Trophoblast cell (in vitro differentiated cells and primary cell): Measurements from ENCODE around the gene BMP8A.
A peak's percentile ranks its signal among the peaks of the same experiment; 100 is the strongest.
"Not testable (repeated sequence)": the region's sequence is repeated elsewhere in the genome, so short reads cannot be mapped to it uniquely, and the experiment has no call there.

ENCODE experiments used
- DNase-seq, 2 donors: peaks; one replicate each; pipeline ENCODE4 v3.0.0-alpha.2; 2016
- H2AFZ ChIP-seq: 2 replicates; pipeline ENCODE4 v1.6.1; 2013; ENCODE audit warnings: low read length, moderate library complexity, mild to moderate bottlenecking; ENCODE audit not compliant: insufficient read depth, poor library complexity
- H2AK5ac ChIP-seq: 2 replicates; pipeline ENCODE4 v1.6.1; 2013; ENCODE audit warnings: mild to moderate bottlenecking, low read length
- H2BK120ac ChIP-seq: 2 replicates; pipeline ENCODE4 v1.6.1; 2013; ENCODE audit warnings: low read length, mild to moderate bottlenecking, moderate library complexity; ENCODE audit not compliant: insufficient read depth, poor library complexity
- H2BK12ac ChIP-seq: 2 replicates; pipeline ENCODE4 v1.6.1; 2013; ENCODE audit warnings: mild to moderate bottlenecking, low read length, moderate library complexity
- H2BK5ac ChIP-seq: 2 replicates; pipeline ENCODE4 v1.6.1; 2013; ENCODE audit warnings: low read length, low read depth, moderate library complexity, mild to moderate bottlenecking; ENCODE audit not compliant: poor library complexity
- H3K14ac ChIP-seq: 2 replicates; pipeline ENCODE4 v1.6.1; 2013; ENCODE audit warnings: mild to moderate bottlenecking, low read length
- H3K18ac ChIP-seq: 2 replicates; pipeline ENCODE4 v1.6.1; 2013; ENCODE audit warnings: mild to moderate bottlenecking, low read length
- H3K23ac ChIP-seq: 2 replicates; pipeline ENCODE4 v1.6.1; 2013; ENCODE audit warnings: low read length
- H3K27ac ChIP-seq: 2 replicates; pipeline ENCODE4 v1.5.1; 2013; ENCODE audit warnings: low read depth, mild to moderate bottlenecking, inconsistent platforms, low read length, moderate library complexity
- H3K27me3 ChIP-seq: 2 replicates; pipeline ENCODE4 v1.6.1; 2013; ENCODE audit warnings: inconsistent platforms, mild to moderate bottlenecking, low read length, moderate library complexity; ENCODE audit not compliant: insufficient read depth
- H3K36me3 ChIP-seq, 2 experiments: 1 replicate in 1 of 2; 2 replicates in 1 of 2; pipeline ENCODE4 v1.6.1; 2013; ENCODE audit warnings: low read length in 2 of 2, mild to moderate bottlenecking in 2 of 2, moderate library complexity in 1 of 2; ENCODE audit not compliant: insufficient read depth in 2 of 2, control insufficient read depth in 1 of 2
- H3K4ac ChIP-seq: 2 replicates; pipeline ENCODE4 v1.6.1; 2013; ENCODE audit warnings: low read depth, mild to moderate bottlenecking, low read length, moderate library complexity
- H3K4me1 ChIP-seq, 2 experiments: 1 replicate in 1 of 2; 2 replicates in 1 of 2; pipeline ENCODE4 v1.6.1; 2013; ENCODE audit warnings: low read length in 2 of 2, mild to moderate bottlenecking in 2 of 2, moderate library complexity in 1 of 2; ENCODE audit not compliant: insufficient read depth in 2 of 2, control insufficient read depth in 1 of 2
- H3K4me2 ChIP-seq: 2 replicates; pipeline ENCODE4 v1.6.1; 2013; ENCODE audit warnings: inconsistent platforms, mild to moderate bottlenecking, low read length, moderate library complexity
- H3K4me3 ChIP-seq: 2 replicates; pipeline ENCODE4 v1.5.1; 2013; ENCODE audit warnings: mild to moderate bottlenecking, low read depth, low read length, inconsistent platforms
- H3K79me1 ChIP-seq: one replicate; pipeline ENCODE4 v1.6.1; 2013; ENCODE audit warnings: low read length
- H3K79me2 ChIP-seq: 2 replicates; pipeline ENCODE4 v1.6.1; 2013; ENCODE audit warnings: low read length, mild to moderate bottlenecking; ENCODE audit not compliant: control insufficient read depth, insufficient read depth, poor library complexity
- H3K9ac ChIP-seq: 2 replicates; pipeline ENCODE4 v1.6.1; 2013; ENCODE audit warnings: mild to moderate bottlenecking, low read length
- H3K9me3 ChIP-seq: 2 replicates; pipeline ENCODE4 v1.6.1; 2013; ENCODE audit warnings: low read depth, mild to moderate bottlenecking, control low read depth, inconsistent platforms, low read length; ENCODE audit not compliant: insufficient read depth
- H4K12ac ChIP-seq: 2 replicates; pipeline ENCODE4 v1.6.1; 2013; ENCODE audit warnings: low read depth, mild to moderate bottlenecking, low read length, moderate library complexity
- H4K8ac ChIP-seq: 2 replicates; pipeline ENCODE4 v1.6.1; 2013; ENCODE audit warnings: low read depth, mild to moderate bottlenecking, low read length, moderate library complexity
- H4K91ac ChIP-seq: one replicate; pipeline ENCODE4 v1.6.1; 2013; ENCODE audit warnings: low read depth, mild to moderate bottlenecking, low read length, moderate library complexity
- WGBS: extraction: QIAGEN DNeasy Blood & Tissue Kit; methylation state at CpG from one replicate; pipeline ENCODE4 v1.1.7; 2013; ENCODE audit warnings: missing lambda C conversion rate; ENCODE audit not compliant: insufficient read length, insufficient coverage; ENCODE audit errors: extremely low coverage; 5-methylcytosine and 5-hydroxymethylcytosine counted together

The BMP8A gene

DNA sequence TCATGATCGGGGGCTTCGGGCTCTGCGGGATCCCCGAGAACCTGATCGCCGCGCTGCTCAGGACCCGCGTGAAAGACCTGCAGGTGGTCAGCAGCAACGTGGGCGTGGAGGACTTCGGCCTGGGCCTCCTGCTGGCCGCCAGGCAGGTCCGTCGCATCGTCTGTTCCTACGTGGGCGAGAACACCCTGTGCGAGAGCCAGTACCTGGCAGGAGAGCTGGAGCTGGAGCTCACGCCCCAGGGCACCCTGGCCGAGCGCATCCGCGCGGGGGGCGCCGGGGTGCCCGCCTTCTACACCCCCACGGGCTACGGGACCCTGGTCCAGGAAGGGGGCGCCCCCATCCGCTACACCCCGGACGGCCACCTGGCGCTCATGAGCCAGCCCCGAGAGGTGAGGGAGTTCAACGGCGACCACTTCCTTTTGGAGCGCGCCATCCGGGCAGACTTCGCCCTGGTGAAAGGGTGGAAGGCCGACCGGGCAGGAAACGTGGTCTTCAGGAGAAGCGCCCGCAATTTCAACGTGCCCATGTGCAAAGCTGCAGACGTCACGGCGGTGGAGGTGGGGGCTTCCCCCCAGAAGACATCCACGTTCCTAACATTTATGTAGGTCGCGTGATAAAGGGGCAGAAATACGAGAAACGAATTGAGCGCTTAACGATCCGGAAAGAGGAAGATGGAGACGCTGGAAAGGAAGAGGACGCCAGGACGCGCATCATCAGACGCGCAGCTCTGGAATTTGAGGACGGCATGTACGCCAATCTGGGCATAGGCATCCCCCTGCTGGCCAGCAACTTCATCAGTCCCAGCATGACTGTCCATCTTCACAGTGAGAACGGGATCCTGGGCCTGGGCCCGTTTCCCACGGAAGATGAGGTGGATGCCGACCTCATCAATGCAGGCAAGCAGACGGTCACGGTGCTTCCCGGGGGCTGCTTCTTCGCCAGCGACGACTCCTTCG, 24.0 kb downstream of the BMP8A start:
- not testable (repeated sequence) for H2BK120ac ChIP-seq, H3K14ac ChIP-seq, H3K79me2 ChIP-seq, H3K9ac ChIP-seq, H3K4ac ChIP-seq, H3K4me2 ChIP-seq, H3K27me3 ChIP-seq, H4K8ac ChIP-seq, H2BK5ac ChIP-seq, H3K9me3 ChIP-seq, H4K91ac ChIP-seq, H3K4me3 ChIP-seq, H2BK12ac ChIP-seq, H3K23ac ChIP-seq, H3K27ac ChIP-seq, H2AFZ ChIP-seq, H4K12ac ChIP-seq, H3K18ac ChIP-seq, H3K4me1 ChIP-seq, H2AK5ac ChIP-seq, H3K36me3 ChIP-seq, H3K79me1 ChIP-seq
- peak in 1 of 2 donors; percentile 41 for DNase-seq
- WGBS = no CpG with 5 or more reads among the region's 78 CpGs

- H4K12ac ChIP-seq, H3K4me1 ChIP-seq, H2AK5ac ChIP-seq, H2BK120ac ChIP-seq, H2BK12ac ChIP-seq, H3K14ac ChIP-seq, H3K4me3 ChIP-seq, H3K9me3 ChIP-seq, H3K79me1 ChIP-seq, H3K27ac ChIP-seq, H3K27me3 ChIP-seq, H3K79me2 ChIP-seq, H2AFZ ChIP-seq, H3K36me3 ChIP-seq, H3K9ac ChIP-seq, H3K4me2 ChIP-seq, H4K91ac ChIP-seq, H3K18ac ChIP-seq, H3K4ac ChIP-seq, H2BK5ac ChIP-seq, H4K8ac ChIP-seq, H3K23ac ChIP-seq: not testable (repeated sequence)
- DNase-seq = peak in 1 of 2 donors; percentile 14
- WGBS = no CpG with 5 or more reads among the region's 4 CpGs
These were observed 25.4 kb downstream of the BMP8A start for GRCh38 chr1:39516841-39517240.

DNA sequence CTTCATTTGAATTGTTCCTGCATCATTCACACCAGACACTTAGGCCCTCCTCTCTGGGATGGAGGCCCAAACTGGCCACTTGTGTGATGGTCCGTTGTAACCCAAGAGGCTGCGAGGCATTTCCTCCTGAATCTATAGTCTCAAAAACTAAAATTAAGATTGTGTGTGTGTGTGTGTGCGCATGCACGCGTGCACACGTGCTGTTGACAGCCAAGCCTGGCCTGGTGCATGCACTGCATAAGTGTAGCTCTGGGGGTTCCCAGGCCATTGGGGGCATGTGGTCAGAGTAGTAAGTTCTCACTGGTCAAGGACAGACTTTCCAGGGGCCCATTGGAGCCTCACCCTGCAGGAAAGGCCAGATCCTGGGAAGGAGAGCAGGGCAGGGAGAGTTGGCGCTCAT, 26.5 kb downstream of the BMP8A start:
- not testable (repeated sequence) for H4K12ac ChIP-seq, H2BK12ac ChIP-seq, H3K18ac ChIP-seq, H3K4me1 ChIP-seq, H3K27ac ChIP-seq, H3K79me2 ChIP-seq, H2BK5ac ChIP-seq, H3K4me3 ChIP-seq, H3K79me1 ChIP-seq, H2AK5ac ChIP-seq, DNase-seq, H4K91ac ChIP-seq, H2BK120ac ChIP-seq, H4K8ac ChIP-seq, H3K23ac ChIP-seq, H2AFZ ChIP-seq, H3K27me3 ChIP-seq, H3K14ac ChIP-seq, H3K9me3 ChIP-seq, H3K4ac ChIP-seq, H3K9ac ChIP-seq, H3K4me2 ChIP-seq, H3K36me3 ChIP-seq
- no CpG with 5 or more reads among the region's 7 CpGs for WGBS

DNA sequence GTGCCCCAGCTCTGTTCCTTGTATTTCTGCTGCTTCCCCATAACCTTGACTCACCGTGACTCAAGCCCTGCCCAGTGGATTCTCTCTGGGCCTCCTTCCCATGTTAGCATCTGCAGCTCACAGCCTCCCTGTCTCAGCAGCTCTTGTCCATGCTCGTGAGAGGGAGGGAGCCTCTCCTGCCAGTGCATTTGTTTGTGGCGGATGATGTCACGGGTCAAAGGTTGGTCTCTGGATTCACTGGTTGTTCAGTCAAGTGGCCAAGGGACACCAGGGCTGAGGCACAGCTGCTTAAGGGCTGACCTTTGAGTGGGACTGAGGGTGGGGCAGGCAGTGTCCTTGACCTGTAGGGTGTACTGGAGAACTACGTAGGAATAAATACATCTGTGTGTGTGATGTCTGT, 27.9 kb downstream of the BMP8A start:
- not testable (repeated sequence) for H3K27me3 ChIP-seq, H3K4me3 ChIP-seq, H3K9ac ChIP-seq, H2AFZ ChIP-seq, H2BK5ac ChIP-seq, H3K36me3 ChIP-seq, H3K4ac ChIP-seq, H2BK12ac ChIP-seq, H4K8ac ChIP-seq, H4K12ac ChIP-seq, DNase-seq, H3K9me3 ChIP-seq, H2AK5ac ChIP-seq, H3K4me2 ChIP-seq, H3K27ac ChIP-seq, H3K79me2 ChIP-seq, H3K79me1 ChIP-seq, H3K18ac ChIP-seq, H4K91ac ChIP-seq, H3K14ac ChIP-seq, H2BK120ac ChIP-seq, H3K23ac ChIP-seq, H3K4me1 ChIP-seq
- WGBS = no CpG with 5 or more reads among the region's 5 CpGs
